PC-3 (cell line): ENCODE measurements around the gene ASF1A.

Experiments used
- EZH2 ChIP-seq: fragments of 300-600 bp; sonication (generic); IDR thresholded peaks from one replicate; pipeline ENCODE4 v1.6.1; 2017; ENCODE audit warnings: antibody characterized with exemption, mild to moderate bottlenecking, low read length; ENCODE audit not compliant: unreplicated experiment
- EZH2phosphoT487 ChIP-seq: fragments of 300-600 bp; sonication (generic); IDR thresholded peaks from 2 replicates; pipeline ENCODE4 v1.6.1; 2018; ENCODE audit warnings: mild to moderate bottlenecking, antibody characterized with exemption, low read length, borderline replicate concordance
- TF ChIP-seq, protein P1 (sequence below): fragments of 300-600 bp; sonication (generic); conservative IDR thresholded peaks from 2 replicates; pipeline ENCODE4 v1.5.1; 2017; ENCODE audit warnings: antibody characterized with exemption, low read depth, mild to moderate bottlenecking, low read length

DNA sequence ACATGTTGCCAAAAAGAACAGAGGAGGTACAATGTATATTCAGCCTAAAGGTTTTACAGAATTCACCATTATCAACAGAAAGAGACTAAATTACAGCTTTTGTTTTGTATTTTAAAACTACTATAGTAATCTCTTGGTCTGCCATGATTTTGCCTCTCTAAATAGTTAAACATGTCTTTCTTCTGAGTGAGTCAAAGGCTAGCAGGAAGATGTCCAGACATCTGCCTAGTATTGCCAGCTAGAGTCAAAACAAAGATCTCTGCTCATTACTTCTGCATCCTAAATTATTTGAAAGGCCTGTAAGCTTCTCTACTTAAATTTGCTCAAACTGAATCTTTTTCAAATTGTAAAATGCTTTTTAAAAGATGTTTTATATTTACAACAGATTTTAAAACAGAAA is 8.8 kb downstream of the ASF1A start:
- TF ChIP-seq, protein P1, sequence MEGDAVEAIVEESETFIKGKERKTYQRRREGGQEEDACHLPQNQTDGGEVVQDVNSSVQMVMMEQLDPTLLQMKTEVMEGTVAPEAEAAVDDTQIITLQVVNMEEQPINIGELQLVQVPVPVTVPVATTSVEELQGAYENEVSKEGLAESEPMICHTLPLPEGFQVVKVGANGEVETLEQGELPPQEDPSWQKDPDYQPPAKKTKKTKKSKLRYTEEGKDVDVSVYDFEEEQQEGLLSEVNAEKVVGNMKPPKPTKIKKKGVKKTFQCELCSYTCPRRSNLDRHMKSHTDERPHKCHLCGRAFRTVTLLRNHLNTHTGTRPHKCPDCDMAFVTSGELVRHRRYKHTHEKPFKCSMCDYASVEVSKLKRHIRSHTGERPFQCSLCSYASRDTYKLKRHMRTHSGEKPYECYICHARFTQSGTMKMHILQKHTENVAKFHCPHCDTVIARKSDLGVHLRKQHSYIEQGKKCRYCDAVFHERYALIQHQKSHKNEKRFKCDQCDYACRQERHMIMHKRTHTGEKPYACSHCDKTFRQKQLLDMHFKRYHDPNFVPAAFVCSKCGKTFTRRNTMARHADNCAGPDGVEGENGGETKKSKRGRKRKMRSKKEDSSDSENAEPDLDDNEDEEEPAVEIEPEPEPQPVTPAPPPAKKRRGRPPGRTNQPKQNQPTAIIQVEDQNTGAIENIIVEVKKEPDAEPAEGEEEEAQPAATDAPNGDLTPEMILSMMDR, result no peak
- no peak for TF ChIP-seq EZH2
- TF ChIP-seq EZH2phosphoT487, result no peak
